Coronary artery (tissue), 2 donors: ENCODE results near the gene GRK7.
"Not testable (repeated sequence)": the region's sequence is repeated elsewhere in the genome, so short reads cannot be mapped to it uniquely, and the experiment has no call there.

ENCODE experiments used
- DNase-seq: peaks from one replicate; pipeline ENCODE4 v3.0.0-alpha.2; 2017; ENCODE audit warnings: low spot score
- H3K27ac ChIP-seq, 2 donors: fragments of 200-600 bp; sonication (generic); one replicate each; pipeline ENCODE4 v1.5.1; 2016 to 2019
- H3K4me3 ChIP-seq: fragments of 200-600 bp; sonication (generic); 2 replicates; pipeline ENCODE4 v1.5.1; 2016; ENCODE audit warnings: mild to moderate bottlenecking, moderate library complexity
- CTCF ChIP-seq: fragments of 200-600 bp; sonication (generic); IDR thresholded peaks from one replicate; pipeline ENCODE4 v1.5.1; 2019; ENCODE audit warnings: antibody characterized with exemption

GRK7 gene

GRCh38 chr3:141784096-141784495, 20.9 kb downstream of the GRK7 start:
- H3K4me3 ChIP-seq: no peak overlapping the region
- no peak for TF ChIP-seq CTCF
- DNase-seq: no peak
- no peak overlapping the region for H3K27ac ChIP-seq

- no peak overlapping the region for H3K4me3 ChIP-seq
- DNase-seq: no peak
- no peak for TF ChIP-seq CTCF
- no peak overlapping the region for H3K27ac ChIP-seq
These were observed 21.3 kb downstream of the GRK7 start for GRCh38 chr3:141784531-141784930.

GRCh38 chr3:141788149-141788548, 24.9 kb downstream of the GRK7 start:
- no peak for DNase-seq
- no peak overlapping the region for H3K27ac ChIP-seq
- no peak overlapping the region for H3K4me3 ChIP-seq
- TF ChIP-seq CTCF: no peak

GRCh38 chr3:141788750-141789149, 25.5 kb downstream of the GRK7 start:
- not testable (repeated sequence) for H3K4me3 ChIP-seq, H3K27ac ChIP-seq, DNase-seq

- H3K4me3 ChIP-seq: no peak overlapping the region
- no peak overlapping the region for H3K27ac ChIP-seq
- no peak for DNase-seq
- no peak for TF ChIP-seq CTCF
These were observed 26.1 kb downstream of the GRK7 start for GRCh38 chr3:141789281-141789680.

- Histone ChIP-seq H3K4me3 (no peak overlapping the region), H3K27ac (no peak overlapping the region)
- no peak for DNase-seq
- TF ChIP-seq CTCF: no peak
These were observed 27.0 kb downstream of the GRK7 start for GRCh38 chr3:141790171-141790570.

- TF ChIP-seq CTCF: no peak
These were observed 29.3 kb downstream of the GRK7 start for GRCh38 chr3:141792495-141792894.

More at GRCh38 chr3:141792495-141792894, 29.3 kb downstream of the GRK7 start:
- Histone ChIP-seq H3K27ac (no peak overlapping the region), H3K4me3 (no peak overlapping the region)
- no peak for DNase-seq
